D341Med (cell line): ENCODE measurements around the gene STEAP3.

ENCODE experiments used
- DNase-seq: peaks from one replicate; pipeline ENCODE4 v3.0.0; 2012; ENCODE audit warnings: low spot score

Gene STEAP3

DNA sequence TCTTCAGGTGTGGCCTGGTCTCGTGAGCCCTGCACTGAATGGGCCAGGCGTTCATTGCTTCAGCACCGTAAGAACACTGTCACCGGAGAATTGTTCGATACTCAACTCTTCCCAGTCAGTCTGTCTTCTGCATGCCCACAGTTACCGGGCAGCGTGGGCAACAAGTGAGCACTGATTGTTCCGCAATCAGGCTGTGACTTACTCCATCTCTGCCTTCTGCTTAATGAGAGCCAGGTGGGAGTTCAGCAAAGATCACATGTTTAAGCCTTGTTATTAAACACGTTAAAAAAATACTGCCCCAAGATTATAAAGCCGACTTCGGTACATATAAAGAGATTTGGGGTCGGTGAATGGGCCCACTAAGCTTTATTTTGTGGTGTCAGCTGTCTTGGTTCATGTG, 3.7 kb downstream of the STEAP3 start:
- no peak for DNase-seq

DNA sequence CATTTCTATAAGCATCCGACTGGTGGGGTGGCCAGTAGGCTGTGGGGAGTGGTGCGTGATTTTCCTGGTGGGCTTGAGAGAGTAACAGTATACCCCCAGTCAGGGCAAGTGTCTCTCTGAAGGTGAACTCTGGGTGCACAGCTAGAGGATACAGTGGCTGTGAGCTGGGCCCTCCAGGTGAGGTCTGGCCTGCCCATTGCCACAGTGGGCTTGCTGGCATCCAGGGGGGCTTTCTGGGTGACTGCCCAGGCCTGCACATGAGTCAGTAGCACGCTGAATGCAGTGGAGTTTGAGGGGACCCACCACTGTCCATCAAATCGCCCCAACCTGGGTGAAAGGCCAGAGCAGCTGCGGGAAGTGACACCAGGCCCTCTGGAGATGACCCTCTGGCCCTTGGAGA, 4.5 kb downstream of the STEAP3 start:
- DNase-seq: no peak

DNA sequence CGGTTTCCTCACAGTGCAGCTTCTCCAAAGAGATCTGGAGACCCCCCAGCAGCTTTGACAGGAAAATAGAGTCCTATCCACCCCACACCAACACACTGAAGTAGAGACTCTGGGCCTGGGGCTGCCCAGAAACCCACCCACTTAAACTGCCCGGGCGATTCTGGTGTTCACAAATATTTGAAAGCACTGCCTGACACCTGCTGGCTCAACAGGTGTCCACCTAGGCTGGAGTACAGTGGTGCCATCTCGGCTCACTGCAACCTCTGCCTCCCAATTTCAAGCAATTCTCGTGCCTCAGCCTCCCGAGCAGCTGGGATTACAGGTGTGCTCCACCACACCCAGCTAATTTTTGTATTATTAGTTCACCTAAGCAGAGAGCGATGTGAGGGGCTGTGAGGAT, 5.3 kb downstream of the STEAP3 start:
- DNase-seq: no peak

DNA sequence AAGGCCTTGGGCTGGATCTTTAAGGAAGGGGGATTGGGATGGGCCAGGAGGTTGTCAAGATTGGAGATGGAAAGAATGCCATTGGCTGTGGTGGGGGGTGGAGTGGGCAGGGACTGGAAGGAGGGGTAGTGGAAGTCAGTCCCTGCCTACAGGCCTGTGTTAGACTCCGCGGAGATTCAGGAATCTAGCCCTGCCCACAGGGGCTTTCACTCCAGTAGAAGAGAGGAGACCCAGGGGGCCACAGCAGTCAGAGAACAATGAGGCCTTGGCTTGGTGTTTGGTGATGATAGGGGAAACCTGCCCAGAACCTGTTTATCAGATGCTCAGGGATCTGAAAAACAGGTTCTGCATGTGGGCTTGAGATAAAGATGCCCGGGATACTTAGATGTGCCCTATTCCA, 6.1 kb downstream of the STEAP3 start:
- no peak for DNase-seq

DNA sequence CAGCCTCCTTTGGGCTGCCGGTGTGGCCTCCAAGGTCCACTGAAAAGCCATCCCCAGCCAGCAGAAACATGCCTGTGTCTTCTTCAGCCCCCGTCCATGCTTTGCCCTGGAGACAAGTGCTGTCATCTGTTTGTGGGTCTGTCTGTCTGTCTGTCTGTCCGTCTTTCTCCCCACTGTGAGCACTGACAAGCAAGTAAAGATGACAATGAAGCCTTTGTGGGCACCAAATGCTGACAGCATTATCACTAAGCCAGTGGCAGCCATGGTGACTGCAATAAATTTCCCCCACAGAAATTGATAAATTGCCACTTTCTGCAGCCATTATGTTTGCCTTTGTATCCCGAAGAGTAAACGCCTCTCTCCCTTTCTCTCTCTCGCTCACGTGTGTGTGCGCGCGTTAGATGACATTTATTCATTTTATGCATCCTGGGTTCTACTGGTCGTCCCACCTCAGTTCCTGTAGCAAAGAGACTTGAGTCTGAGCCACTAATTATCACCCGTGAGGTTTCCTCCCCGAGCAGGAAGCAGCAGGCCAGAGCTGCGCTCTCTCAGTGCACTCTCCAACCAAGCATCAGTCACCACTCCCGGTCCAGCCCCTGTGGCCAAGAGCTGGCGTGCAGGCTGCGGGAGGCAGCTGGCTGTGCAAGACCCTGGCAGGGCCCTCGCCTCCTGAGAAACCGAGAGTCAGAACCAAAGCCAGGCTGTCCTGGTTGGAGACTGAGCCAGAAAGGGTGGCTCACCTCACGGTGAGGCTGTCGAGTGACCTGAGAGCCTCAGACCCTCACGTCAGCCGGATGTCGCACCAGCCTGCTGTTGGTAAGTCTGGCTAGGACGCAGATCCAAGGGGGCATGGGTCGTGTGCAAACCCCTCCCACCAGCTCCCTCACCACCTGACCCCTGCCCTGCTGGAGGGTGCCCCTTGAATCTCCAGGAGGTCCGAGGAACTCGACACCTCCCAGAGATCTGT, 6.9 kb downstream of the STEAP3 start:
- no peak for DNase-seq

DNA sequence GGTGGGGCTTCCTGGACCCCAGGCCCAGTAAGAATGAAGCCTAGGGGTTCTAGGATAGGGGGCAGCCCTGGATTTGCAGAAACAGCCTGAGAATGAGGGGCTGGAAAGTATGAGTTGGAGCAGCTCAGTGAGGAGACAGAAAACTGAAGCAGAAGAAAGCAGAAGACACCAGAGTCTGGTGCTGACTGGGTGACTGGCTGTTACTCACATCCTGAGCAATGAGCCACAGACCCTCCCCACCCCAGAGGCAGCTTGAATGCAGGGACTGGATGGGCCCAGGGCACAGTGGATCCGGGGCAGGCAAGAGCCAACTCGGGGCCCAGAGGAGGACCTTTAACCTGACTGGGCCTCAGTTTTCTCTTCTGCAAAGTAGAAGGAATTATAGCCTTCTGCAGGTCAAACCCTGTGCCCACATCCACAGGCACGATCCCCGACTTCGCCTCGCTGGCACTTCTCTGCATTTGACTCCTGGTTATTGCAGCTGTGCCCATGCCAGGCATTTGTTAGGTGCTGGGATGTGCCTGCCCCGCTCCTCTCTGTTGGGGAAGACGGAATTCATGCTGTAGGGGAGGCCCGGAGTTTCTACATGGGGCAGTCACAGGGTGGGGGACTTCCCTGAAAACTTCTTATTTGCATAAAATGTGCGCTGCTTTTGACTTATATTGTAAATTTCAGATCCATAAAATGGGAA, 8.5 kb downstream of the STEAP3 start:
- no peak for DNase-seq

DNA sequence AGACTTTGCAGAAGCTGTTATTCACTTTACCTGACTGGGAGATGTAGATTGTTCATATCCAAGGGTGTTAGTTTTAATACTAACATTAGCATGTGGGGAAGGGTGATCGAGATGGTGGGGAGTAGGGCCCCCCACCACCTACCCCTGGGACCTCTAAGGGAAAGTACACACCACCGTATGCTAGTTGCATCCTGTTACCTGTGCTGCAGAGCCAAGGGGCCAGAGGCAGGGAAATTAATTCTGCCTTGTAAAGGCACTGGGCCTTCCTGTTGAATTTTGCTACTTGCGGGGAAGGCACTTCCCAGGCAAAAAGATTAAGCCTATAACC, 9.0 kb downstream of the STEAP3 start:
- no peak for DNase-seq

DNA sequence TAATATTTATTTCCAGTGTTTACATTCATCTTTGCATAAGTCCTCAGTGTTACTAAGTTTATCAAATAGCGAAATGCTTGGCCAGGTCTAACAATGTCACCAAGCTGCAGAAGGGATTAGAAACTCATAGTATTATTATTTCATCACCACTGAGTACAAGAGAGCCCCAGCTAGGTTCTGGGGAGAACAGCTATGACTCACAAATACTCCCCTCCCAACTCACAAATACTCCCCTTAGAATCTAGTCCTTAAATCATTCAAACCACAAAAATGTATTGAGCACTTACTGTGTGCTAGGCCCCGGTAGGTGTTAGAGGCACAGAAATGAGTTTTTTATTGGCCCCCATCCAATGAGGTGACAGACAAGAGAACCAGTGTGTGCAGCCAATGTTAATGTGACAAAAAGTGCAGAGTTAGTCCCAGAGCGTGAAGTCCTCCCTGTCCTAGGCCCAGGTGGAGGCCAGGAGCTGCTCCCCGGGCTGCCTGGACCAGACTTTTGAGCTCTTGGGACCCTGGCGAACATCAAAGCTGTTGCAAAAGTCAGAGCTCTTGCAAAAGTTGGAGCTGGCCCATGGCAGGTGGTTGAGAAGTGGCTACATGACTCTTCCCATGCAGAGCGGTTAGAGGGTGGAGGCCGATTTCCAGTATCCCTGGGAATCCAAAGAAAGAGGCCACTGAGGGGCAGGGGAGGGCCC, 9.8 kb downstream of the STEAP3 start:
- no peak for DNase-seq

DNA sequence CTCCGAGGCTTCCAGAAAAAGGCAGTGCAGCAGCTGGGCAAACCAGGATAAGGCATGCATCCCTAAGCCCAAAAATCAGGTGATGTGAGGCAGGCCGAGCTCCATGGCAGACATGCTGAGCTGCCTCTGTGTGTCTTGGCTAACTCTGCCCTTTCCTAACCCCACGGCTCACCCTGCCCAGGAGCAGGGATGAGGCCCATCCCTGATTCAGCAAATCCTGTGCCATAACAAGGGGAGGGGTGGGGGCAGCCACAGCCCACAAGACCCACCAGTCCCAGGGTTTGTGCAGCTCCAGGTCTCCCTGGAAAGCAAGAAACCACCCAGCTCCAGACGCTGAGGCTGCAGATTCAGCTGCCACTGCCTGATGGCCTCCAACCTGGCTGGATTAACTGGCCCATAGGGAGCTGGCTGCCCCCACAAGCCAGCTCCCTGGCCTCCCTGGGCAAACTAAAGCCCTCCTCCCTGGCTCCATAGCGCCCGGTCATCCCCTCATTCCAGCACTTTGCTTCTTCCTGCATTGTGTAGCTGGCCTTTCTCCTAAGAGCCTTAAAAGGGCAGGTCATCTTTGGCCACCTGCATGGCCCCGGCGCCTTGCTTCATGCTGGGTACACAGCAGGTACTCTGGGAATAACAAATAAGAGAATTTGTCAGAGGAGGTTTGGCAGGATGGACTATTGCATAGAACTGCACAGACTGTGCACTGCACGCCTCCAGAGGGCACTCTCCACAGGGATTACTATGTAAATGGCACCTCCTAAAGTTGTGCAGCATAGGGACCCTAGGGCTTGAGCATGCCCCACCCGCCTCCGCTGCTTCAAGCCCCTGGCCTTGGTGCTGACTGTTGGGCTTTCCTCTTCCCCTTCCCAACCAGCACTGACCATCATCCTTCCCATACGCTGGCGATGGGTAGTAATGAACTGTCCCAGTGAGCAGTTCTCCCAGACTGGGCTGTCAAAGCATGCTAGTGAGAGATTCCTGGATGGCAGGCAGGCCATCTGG, 10.7 kb downstream of the STEAP3 start:
- DNase-seq: peak; percentile 69

DNA sequence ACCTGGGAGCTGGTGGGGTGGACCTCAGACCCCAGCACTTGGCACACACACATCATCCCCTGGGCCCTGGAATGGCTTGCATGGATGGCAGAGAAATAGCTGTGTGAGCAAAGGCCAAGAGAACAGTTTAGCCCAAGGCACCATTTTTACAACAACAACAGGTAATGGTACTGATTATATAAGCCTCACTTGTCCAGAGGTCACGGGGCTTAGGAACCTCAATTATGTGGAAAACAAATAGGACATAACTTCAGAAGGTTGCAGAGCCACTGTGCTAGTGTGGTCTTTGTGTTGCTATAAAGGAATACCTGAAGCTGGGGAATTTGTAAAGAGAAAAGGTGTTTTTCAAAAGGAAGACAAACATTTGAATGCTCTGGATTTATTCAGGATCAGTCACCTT, 13.2 kb downstream of the STEAP3 start:
- DNase-seq: no peak

DNA sequence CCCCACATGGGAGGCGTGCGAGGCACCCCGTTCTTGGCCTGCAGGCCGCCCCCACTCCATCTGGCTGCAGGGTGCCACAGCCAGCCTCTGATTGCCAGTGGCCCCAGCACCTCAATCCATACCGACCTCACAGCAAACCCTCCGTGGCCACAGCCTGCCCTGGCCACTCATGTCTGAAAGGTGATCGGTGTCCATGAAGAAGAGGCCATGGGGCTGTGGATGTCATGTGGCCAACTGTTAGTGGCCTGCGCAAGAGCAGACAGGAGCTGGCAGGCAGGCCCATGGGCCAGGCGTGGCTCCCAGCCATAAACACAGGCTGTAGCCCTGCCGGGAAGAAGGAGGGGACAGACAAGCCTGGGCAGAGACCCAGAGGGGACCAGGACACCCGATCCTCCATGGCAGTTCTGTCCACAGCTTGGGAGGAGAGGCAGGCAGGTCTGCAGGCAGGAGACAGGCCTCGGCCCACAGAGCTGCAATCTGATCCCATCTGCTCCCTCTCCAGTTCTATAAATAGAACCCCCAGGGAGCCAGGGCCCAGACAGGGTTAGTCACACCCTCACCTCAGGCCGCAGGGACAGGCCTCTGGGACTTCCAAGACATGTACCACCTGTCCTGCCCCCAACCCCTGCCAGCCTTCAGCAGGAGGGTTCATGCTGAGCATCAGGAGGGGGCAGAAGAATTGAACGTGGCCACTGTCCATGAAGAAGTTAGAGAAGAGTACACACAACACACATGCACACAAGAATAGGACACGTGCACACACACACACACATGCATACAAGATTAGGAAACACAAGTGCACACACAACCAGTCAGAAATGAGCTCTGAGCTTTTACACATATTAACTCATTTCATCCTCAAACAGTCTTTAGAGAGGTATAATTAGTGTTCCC, 16.9 kb downstream of the STEAP3 start:
- peak; percentile 82 for DNase-seq

DNA sequence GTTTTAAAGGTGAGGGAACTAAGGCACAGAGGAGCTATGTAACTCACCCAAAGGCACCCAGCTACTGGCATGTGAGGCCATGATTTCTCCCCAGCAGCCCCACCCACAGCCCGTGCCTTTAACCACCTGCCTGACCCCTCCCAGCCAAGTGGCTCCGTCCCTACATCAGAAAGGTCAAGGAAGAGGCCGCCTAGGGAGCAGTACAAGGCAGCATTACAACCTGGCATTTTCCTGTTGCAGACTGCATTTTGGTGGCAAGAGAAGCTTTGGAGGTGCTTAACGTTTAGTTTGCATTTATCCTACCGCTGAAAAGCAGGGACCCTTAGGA, 17.5 kb downstream of the STEAP3 start:
- no peak for DNase-seq

DNA sequence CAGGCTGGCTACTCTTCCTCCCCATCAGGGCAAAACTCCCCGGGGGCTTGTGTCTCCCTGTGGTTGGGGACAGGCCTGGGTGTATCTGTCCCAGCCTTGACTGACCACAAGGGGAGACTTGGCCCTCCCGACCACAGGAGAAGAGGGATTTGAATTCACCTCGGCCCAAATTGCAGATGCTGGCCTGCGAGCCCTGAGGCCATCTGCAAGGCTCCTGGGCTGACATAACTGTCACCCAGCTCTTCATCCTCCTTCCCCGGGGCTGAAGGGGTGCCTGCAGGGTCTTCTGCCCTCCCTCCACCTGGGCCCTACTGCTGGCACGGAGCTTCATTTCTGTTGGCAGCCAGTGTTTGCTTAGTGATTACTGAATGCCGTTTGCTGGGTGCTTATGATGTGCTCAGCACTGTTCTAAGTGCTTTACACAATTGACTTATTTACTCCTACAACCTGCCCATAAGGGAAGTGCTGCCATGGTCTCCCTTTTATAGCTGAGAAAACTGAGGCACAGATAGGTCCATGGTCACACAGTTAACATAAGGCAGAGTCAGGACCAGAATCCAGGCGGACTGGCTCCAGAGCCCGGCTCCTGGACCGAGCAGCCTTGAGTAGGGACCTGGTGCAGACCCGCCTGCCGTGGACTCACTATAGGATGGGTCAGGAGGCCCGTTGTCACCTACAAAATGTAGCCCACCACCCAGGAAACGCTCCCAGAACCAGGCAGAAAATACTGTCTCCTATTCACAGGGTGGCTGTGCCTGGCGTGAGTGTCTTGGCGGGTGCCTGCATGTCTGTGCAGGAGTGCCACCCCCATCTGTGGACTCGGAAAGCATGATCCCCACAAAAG, 18.9 kb downstream of the STEAP3 start:
- no peak for DNase-seq

DNA sequence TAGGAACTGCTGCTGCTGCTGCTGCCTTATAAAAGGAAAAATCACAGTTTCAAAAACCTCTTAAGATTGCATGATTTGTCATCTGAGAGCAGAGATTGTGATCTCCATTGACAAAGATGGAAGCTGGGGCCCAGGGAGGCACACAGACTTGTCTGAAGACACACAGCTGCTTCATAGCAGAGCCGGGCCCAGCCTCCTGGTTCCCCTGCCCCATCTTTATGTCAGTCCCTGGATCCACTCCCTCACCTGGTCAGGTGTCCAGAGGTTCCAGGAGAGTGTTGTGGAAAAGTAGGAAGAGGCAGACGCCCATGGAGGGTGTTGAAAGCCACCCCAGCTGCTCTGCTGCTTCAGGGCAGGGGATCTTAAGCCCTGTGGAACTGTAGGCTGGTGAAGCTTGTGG, 20.0 kb downstream of the STEAP3 start:
- no peak for DNase-seq

DNA sequence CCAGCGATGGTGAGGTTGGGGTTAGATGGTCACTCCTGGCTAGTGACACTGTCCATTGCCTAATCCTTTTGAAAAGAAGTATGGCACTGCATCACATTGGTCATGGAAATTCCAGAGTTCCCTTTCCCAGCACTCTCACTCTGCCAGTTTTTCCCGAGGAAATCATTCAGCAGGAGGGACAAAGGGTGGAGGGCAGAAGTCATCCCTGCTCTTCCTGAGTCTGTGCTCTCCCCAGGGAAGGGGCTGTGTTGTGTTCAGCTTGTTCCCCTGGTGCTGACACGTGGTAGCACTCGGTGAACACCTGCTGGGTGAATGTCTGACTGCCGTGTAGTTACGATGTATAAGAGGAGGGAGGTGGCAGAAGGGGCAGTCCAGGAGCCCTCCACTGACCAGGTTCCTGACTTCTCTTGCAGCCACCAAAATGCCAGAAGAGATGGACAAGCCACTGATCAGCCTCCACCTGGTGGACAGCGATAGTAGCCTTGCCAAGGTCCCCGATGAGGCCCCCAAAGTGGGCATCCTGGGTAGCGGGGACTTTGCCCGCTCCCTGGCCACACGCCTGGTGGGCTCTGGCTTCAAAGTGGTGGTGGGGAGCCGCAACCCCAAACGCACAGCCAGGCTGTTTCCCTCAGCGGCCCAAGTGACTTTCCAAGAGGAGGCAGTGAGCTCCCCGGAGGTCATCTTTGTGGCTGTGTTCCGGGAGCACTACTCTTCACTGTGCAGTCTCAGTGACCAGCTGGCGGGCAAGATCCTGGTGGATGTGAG, 21.6 kb downstream of the STEAP3 start:
- no peak for DNase-seq

DNA sequence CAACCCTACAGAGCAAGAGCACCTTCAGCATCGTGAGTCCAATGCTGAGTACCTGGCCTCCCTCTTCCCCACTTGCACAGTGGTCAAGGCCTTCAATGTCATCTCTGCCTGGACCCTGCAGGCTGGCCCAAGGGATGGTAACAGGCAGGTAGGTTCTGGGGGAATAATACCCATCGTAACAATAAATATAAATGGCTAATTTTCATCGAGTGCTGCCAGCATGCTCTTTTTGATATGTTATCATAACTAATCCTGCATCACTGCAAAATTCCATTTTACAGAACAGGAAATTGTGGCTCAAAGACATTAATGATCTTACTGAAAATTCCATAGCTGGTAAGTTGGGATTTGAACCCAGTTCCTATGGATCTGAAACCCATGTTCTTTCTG, 22.2 kb downstream of the STEAP3 start:
- no peak for DNase-seq

DNA sequence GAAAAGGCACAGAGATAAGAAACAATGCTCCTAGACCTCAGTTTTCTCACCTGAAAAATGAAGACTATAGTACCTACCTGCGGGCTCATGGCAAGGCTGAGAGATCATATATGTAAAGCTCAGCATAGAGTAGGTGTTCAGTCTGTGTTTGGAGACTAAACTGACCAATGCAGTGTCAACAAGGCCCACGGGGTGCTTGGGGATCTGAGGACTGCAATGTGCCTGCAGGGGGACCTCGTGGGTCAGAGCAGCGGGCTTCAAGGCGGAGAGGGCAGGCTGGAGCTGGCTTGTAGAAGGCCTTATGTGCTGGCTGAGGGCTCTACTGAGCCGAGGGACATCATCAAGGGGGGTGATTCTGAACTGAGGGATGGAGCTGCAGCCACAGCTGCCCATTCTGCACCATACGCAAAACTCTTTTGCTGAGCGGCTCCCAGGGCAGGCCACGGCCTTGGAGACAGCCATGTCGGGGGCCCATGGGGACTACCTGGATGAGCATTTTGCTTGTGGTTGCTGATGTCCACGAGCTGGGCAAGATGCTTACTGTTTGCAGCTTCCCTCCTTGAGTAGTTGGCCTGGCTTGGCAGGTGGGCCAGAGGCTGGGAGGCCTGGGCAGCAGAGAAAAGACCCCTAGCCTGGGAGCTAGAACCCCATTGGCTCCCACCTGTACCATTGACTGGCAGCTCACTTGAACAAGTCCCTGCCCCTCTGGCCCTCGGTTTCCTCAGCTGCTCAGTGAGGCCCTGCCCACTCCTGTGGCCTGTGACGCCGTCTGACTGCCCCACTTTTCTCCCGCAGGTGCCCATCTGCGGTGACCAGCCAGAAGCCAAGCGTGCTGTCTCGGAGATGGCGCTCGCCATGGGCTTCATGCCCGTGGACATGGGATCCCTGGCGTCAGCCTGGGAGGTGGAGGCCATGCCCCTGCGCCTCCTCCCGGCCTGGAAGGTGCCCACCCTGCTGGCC, 23.5 kb downstream of the STEAP3 start:
- no peak for DNase-seq

DNA sequence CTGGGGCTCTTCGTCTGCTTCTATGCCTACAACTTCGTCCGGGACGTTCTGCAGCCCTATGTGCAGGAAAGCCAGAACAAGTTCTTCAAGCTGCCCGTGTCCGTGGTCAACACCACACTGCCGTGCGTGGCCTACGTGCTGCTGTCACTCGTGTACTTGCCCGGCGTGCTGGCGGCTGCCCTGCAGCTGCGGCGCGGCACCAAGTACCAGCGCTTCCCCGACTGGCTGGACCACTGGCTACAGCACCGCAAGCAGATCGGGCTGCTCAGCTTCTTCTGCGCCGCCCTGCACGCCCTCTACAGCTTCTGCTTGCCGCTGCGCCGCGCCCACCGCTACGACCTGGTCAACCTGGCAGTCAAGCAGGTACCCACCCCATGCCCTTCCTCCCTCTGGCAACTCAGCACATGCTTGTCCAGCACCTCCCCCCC, 24.2 kb downstream of the STEAP3 start:
- no peak for DNase-seq
